ENCODE measurements around the gene SPSB1.

SPSB1 gene

GRCh38 chr1:9320520-9321479 lies 28.1 kb downstream of the SPSB1 start:
- no peak for DNase-seq

- no peak for DNase-seq
Measured at GRCh38 chr1:9321480-9321849, 28.8 kb downstream of the SPSB1 start.

GRCh38 chr1:9321986-9322660 lies 29.4 kb downstream of the SPSB1 start:
- no peak for DNase-seq

GRCh38 chr1:9322661-9323244 lies 30.1 kb downstream of the SPSB1 start:
- DNase-seq, result no peak

GRCh38 chr1:9324246-9325096 lies 31.8 kb downstream of the SPSB1 start:
- no peak for DNase-seq

- no peak for DNase-seq
Measured at GRCh38 chr1:9326596-9326995, 33.9 kb downstream of the SPSB1 start.

- DNase-seq, result no peak
Measured at GRCh38 chr1:9328201-9328600, 35.5 kb downstream of the SPSB1 start.

GRCh38 chr1:9328715-9329114 lies 36.0 kb downstream of the SPSB1 start:
- no peak for DNase-seq

- no peak for DNase-seq
Measured at GRCh38 chr1:9331016-9331415, 38.3 kb downstream of the SPSB1 start.

- no peak for DNase-seq
Measured at GRCh38 chr1:9331558-9332346, 39.1 kb downstream of the SPSB1 start.

- no peak for DNase-seq
Measured at GRCh38 chr1:9332513-9333143, 39.9 kb downstream of the SPSB1 start.

GRCh38 chr1:9338397-9339246 lies 45.9 kb downstream of the SPSB1 start:
- no peak for DNase-seq

- DNase-seq, result no peak
Measured at GRCh38 chr1:9340172-9340854, 47.6 kb downstream of the SPSB1 start.

- DNase-seq, result no peak
Measured at GRCh38 chr1:9340864-9341263, 48.2 kb downstream of the SPSB1 start.

GRCh38 chr1:9341301-9341845 lies 48.7 kb downstream of the SPSB1 start:
- DNase-seq, result no peak

GRCh38 chr1:9343269-9343668 lies 50.6 kb downstream of the SPSB1 start:
- DNase-seq, result no peak

- DNase-seq, result no peak
Measured at GRCh38 chr1:9344426-9345200, 51.9 kb downstream of the SPSB1 start.

GRCh38 chr1:9345471-9345870 lies 52.8 kb downstream of the SPSB1 start:
- DNase-seq, result no peak

- DNase-seq, result no peak
Measured at GRCh38 chr1:9345922-9346321, 53.2 kb downstream of the SPSB1 start.
